Measurements from ENCODE around the gene MEIS1.

The MEIS1 gene

GRCh38 chr2:66541646-66542045, 106.7 kb downstream of the MEIS1 start:
- DNase-seq = no peak

DNA sequence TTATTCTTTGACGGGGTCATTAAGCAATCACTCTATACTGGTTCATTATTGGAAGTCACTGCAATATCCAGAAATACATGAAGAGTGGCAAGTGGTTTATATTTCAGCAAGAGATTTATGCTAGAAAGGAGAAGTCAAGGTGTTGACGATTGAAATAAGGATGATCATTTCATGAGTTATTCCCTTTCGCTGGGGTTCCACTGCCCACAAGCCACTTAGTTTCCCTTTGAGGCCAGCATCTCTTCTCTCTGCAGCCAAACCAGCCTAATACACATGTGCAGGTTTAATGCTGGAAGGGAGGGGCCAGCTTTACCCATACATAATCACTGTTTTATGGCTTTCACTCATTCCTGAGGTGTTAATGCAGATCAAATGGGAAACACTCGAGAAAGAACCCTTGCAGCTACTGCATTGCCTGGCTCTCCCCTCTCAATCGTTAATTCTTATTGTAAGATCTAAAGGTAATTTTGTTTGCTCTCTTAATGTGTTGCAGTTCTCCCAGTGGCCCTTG, 108.4 kb downstream of the MEIS1 start:
- no peak for DNase-seq

DNA sequence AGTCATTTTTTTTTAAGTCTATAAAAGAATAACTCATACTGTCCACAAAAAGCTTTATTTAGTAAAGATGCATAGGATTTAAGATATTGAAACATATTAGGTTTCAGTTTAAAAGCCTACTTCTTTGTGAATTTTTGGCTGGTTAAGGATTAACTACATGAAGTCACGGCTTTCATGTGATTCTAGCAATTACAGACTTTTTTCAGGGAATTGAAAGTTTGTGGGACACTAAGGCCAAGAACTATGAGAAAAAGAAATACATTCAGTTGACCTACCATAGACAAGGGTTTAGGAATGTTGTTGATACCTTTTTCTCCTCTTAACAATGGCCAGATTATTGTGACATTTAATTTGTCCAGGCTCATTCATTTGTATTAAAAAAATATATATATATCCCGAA, 109.3 kb downstream of the MEIS1 start:
- no peak for DNase-seq

DNA sequence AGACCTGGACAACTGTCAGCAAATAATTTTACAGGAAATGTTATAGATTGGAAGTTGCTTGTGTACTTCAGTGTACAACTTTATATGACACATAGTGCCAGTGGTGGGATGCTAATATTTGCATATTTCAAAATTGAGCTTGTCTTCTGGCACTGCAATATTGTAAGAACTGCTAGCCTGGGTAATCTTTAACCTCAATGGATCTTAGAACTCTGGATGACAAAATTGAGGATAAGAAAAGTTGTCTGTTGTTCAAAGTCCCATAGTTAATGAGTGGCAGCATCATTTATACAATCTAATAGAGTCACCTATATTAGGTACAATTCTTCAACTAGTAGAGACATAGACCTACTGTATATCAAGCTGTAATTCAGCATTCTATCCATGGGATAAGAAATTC, 110.3 kb downstream of the MEIS1 start:
- no peak for DNase-seq

- DNase-seq = no peak
Measured at GRCh38 chr2:66547118-66547517, 112.2 kb downstream of the MEIS1 start.

DNA sequence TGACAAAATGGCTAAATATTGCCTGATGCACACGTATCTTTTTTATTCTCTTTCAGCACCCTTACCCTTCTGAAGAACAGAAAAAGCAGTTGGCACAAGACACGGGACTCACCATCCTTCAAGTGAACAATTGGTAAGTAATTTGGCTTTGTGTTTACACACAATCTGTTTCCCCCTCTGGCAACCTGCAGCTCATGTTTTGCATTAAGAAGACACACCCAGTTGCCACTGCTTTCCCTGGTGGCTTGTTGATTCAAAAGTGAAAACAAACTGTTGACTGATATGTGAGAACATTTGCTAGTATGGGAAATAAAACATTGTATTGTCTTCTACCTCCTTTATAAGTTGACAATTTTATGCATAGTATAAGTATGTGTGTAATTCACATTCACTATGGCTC, 113.0 kb downstream of the MEIS1 start:
- DNase-seq = no peak

DNA sequence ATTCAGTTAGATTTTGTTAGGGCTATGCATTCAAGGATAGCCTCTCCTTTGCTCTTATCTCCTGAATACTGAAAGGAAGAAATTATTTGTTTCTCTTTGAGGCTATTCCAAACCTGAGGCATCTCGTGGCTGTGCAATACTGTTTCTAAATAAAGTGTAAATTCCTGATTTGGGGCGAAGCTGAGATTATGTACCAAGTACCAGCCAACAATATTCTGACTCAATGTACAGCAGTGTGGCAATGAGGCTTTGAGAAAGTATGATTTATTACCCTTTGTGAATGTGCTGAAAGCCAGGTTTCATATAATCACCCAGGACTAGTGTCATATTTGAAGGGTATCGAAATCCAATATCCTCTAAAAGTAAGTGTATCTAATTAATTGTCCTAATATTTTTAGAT, 113.5 kb downstream of the MEIS1 start:
- DNase-seq = no peak

- DNase-seq = no peak
Measured at GRCh38 chr2:66550826-66551225, 115.9 kb downstream of the MEIS1 start.

DNA sequence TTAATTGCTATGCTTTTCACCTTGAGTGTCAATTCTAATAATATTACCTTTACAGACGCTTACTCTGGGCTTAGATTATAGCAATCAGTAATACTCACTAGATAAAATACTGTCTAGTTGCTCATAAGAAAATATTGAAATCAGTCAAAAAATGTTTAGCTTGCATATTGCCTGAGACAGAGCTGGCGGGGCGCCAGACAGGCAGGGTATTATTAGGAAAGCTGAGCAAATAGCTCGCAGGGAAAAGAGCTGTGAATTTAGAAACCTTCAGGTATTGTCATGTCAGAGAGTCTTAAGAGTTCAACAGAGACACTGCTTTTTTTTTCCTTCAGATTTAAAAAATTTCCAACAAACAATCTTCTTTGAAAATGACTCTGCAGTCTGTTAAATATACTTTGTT, 118.4 kb downstream of the MEIS1 start:
- DNase-seq = peak in 1 of 2 experiments; percentile 8

- DNase-seq = no peak
Measured at GRCh38 chr2:66555091-66555490, 120.2 kb downstream of the MEIS1 start.

DNA sequence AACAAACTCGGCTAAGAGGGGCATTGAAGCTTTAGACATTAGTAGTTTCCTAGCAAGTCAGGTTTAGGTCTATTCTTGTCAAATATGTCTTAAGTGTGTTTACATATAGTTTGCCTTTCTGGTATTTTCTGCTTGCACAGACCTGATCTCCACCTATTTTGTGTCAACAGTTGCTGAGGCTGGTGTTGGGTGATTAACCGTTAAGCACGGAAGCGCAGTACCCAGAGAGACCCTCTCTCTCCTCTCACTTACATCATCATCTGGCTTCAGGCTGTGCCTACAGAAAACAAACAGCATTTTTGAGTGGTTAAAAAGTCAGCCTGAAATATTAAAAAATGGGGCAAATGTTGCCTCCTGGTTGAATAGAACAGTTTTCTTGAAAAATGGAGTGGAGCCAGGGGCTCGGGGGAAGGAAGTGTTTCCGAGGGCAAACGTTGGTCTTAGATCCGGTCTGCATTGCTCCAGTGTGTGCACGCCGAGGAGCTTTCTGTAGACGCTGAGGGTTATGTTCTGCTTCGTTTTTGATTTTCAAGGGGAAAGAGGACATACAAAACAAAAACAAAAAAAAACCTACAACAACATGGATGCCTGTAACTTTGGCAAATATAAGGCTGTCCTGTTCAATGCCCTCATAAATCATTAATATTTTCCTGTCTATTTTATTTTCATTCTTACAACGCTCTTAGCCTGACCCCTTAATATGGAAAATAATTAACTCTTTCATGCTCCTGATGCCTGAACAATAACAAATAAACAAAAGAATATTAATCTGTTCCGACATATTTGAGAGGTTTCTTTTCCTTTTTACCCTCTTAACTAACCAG, 120.8 kb downstream of the MEIS1 start:
- no peak for DNase-seq

DNA sequence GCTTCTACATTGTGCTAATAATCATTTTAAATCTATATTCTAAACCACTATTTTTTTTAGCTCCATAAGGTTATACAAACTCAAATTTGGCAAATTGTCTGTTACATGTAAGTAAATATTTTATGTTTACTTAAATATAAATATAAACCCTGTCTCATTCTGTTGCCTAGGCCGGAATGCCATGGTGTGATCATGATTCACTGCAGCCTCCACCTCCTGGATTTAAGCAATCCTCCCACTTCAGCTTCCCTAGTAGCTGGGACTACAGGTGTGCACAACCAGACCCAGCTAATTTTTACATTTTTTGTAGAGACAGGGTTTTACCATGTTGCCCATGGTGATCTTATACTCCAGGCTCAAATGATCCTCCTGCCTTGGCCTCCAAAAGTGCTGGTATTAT, 124.7 kb downstream of the MEIS1 start:
- no peak for DNase-seq

DNA sequence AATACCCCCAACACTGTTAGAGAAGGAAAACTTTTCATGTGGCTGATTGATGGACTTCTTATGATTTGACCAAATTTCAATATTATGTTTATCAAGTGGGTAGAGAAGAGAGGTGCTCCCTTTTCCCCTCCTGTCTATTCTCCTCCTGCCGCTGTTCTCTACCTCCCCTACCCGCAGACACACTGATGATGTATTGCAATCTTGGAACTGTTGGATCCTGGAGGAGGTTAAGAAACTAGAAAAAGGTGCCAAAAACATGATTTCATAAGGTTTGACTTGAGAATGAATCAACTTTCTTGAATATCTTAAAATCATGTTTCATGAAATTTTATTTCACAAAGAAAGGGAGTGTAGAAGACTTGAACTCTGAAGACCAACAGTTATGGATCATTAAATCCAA, 125.8 kb downstream of the MEIS1 start:
- DNase-seq = no peak

DNA sequence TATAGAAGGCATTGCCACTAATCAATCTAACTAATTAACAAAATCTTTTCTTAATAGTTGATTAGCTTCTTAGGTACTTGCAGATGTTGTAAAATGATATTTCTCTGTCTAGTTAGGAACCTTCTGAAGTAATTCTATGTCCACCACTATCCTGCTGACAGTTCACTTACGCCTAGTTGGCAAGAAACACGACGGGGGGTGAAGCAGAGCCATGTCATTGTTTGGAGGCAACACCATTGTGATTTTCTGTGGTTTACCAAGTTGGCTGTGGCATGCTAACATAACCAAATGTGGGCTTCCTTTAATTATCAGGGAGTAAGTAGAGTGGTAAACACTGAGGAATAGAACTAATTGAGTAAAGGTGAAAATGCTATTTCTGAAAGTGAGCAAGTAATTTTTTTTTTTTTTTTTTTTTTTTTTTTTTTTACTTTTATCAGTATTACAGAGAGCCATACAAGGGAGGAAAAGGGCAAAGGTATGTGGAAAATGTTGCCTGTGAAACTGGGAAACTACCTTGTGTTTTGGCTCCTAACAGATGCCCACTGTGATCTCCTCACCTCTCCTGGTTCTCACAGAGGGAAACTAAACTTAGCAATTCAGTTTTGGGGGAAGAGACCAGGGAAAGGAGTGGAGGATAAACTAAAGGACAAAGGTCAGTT, 126.8 kb downstream of the MEIS1 start:
- no peak for DNase-seq

GRCh38 chr2:66562304-66562685, 127.4 kb downstream of the MEIS1 start:
- DNase-seq = no peak

GRCh38 chr2:66563473-66563872, 128.5 kb downstream of the MEIS1 start:
- no peak for DNase-seq

DNA sequence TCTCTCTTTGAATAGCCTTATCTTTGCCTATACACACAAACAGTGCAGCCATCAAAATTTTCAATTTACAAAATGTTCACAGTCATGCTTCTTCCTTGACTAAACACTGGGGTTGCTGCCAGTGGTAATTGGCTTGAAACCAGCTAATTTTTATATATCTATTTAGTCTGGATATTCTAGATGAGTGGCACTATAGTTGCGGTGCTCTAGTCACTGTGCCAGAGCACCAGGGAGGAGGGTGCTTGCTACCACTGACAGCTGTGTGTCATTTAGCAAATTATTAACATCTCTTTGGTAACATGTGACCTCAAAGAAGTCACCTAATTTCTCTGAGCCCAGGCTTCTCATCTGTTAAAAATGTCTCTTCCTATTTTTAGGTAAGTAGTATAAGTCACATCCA, 130.4 kb downstream of the MEIS1 start:
- DNase-seq = no peak

DNA sequence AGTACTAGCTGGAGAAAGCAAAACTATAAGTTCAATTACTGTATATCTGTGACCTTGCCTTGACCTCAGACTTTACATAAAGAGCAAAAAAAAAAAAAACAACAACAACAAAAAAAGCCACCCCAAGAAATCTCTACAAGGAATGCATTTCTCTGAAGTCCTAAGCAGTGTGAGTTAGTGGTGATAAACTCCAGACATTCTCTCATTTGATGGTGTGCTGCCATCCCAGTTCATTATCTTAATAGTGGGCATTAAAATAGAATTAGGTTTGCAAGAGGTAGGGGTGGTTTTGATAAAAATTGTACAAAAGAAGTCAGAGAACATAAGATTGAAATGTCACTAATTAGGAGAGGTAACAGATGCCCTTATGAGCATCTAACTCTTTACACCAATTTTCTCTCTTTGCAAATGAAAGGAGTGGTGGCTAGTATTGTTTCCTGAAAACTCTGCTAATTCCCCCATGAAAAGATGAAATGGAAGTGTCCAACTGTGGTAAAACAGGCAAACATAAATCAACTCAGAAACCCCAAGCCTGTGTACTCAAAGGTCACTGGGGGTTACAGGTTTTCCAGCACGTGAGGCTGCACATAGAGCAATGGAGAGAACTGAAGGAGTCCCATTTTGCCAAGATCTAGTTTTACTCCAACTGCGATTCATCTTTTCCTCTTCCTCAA, 131.9 kb downstream of the MEIS1 start:
- no peak for DNase-seq

DNA sequence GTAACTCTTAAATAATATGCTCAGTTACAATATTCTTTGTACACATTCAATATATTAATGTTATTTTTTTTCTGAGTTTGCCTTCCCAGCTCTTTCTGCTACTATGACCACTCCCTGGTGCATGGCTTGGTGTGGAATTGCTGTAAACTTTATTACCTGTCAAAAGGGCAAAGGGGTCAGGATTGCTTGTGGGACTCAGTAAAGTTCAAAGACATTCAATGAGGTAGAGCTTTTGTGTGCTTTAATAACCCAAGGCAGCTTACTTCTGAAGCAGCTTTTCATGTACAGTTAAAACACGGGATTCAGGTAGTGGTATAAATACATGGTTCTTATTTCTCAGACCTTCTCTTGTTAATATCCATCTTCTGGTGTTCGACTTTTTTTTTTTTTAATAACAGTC, 132.8 kb downstream of the MEIS1 start:
- no peak for DNase-seq

DNA sequence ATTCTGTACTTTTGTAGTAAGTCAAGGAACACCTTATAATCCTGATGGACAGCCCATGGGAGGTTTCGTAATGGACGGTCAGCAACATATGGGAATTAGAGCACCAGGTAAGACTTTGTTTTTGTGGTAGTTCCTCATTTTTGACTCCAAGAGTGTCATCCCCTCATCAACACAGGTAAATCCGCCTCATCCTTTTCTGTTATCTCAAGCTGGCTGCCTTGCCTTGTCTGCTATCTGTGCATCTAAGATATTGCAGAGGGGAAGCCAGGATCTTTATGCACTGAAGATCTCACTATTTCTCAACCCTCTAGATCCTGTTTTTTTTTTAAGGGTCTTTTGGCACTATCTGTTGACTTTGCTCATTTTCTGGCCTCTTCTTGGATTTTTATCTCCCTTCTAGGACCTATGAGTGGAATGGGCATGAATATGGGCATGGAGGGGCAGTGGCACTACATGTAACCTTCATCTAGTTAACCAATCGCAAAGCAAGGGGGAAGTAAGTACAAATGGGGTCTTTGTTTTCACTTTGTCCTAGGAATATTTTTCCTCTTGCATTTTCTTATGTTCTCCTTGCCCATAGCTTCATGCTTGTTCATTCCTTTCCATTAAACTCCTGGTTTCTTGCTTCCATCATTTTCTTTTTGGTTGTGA, 133.8 kb downstream of the MEIS1 start:
- DNase-seq = no peak

- peak in 1 of 2 experiments; percentile 13 for DNase-seq
Measured at GRCh38 chr2:66569321-66569851, 134.5 kb downstream of the MEIS1 start.

GRCh38 chr2:66569974-66570373, 135.0 kb downstream of the MEIS1 start:
- no peak for DNase-seq

GRCh38 chr2:66570471-66570870, 135.5 kb downstream of the MEIS1 start:
- DNase-seq = no peak
